ENCODE measurements around the gene TAF1C.

TAF1C gene

DNA sequence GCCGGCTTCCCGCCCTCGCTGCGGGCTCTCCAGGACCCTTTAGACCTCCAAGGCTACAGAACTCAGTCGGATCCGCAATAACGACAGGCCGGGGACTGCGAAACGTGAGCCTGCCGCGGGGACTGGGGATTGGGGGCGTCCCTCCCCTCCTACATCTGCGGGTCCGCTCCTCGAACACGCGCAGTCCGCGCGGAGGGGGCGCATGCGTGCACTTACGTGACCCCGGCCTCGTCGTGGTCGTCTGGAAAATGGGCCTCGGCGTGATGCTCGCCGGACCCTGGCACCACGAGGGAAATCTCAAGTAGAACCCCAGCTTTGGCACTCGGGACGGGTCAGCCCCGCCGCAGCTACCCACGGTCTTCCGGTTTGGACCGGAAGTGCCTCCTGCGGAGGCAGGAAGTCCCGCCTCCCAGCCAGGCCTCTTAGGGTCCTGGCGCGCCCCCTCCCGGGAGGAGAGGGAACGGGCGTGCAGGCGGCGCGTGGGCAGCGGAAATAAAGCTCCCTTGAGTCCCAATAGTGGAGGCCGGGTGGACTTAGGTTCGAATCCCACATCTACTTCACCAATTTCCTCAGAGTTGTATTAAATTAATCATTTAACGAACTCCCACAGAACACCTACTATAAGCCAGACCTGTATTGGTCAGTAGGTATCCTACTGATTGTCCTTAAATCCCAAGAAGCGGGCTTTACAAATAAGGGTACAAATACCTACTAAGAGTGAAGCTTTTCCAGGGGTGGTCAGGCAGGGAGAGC, at the start of gene TAF1C:
Gene TAF1C (minus strand): TSS at position 373 of the 753 bp plus-strand sequence. CDS start 2,069 bp downstream, outside the sequence.
- peak; percentile 88 for DNase-seq (ENCODE audit: low read depth, low spot score)
- no CpG with 5 or more reads among the region's 55 CpGs for WGBS (ENCODE audit: insufficient coverage, insufficient read length)
- H3K36me3 ChIP-seq (ENCODE audit: control insufficient read depth, insufficient read depth, low read length), result peaks cover 16% of the 10 kb centered on the region
- no peaks in the 10 kb centered on the region for H3K4me1 ChIP-seq (ENCODE audit: control insufficient read depth, insufficient read depth, low read length)
- no peak within 1 kb of the TSS for H3K27ac ChIP-seq (ENCODE audit: low read length)
- H3K27me3 ChIP-seq (ENCODE audit: control insufficient read depth, insufficient read depth, low read length), result no peaks in the 10 kb centered on the region
- H3K9me3 ChIP-seq (ENCODE audit: control insufficient read depth, insufficient read depth, low read length), result no peaks in the 10 kb centered on the region
- H3K4me3 ChIP-seq (ENCODE audit: low read length), result peak within 1 kb of the TSS; percentile 79

- no CpG with 5 or more reads among the region's 21 CpGs for WGBS (ENCODE audit: insufficient coverage, insufficient read length)
- DNase-seq (ENCODE audit: low read depth, low spot score), result no peak
- H3K27ac ChIP-seq (ENCODE audit: low read length), result no peak overlapping the region
- no peaks in the 10 kb centered on the region for H3K9me3 ChIP-seq (ENCODE audit: control insufficient read depth, insufficient read depth, low read length)
- H3K27me3 ChIP-seq (ENCODE audit: control insufficient read depth, insufficient read depth, low read length), result no peaks in the 10 kb centered on the region; the same call in 1 of the 2 replicates
- H3K4me1 ChIP-seq (ENCODE audit: control insufficient read depth, insufficient read depth, low read length), result no peaks in the 10 kb centered on the region
- H3K36me3 ChIP-seq (ENCODE audit: control insufficient read depth, insufficient read depth, low read length), result no peaks in the 10 kb centered on the region
- no peak overlapping the region for H3K4me3 ChIP-seq (ENCODE audit: low read length)
Measured at GRCh38 chr16:84234321-84235241, 47.7 kb upstream of the TAF1C start.

DNA sequence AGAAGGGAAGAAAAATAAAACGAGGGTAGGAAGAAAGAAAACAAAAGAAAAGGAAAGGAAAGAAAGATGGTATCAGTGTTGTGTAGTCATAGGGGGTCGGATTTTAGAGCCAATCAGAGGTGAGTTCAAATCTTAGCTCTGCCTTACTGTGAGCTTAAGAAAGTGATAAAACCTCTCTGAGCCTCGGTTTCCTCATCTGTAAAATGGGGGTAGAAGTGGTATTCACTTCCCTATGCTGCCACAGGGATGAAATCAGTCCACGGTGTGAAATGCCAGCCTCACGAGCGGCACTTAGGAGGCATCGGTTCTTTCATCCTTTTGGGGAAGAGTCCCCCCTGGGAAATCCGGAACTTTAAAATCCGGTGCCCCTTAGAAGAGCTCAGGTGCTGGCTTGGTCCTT, 46.9 kb upstream of the TAF1C start:
- no peaks in the 10 kb centered on the region for H3K36me3 ChIP-seq (ENCODE audit: control insufficient read depth, insufficient read depth, low read length)
- no peak for DNase-seq (ENCODE audit: low read depth, low spot score)
- WGBS (ENCODE audit: insufficient coverage, insufficient read length), result 94% methylated on average over 1 of the region's 9 CpGs
- no peak overlapping the region for H3K4me3 ChIP-seq (ENCODE audit: low read length)
- no peaks in the 10 kb centered on the region for H3K9me3 ChIP-seq (ENCODE audit: control insufficient read depth, insufficient read depth, low read length)
- no peak overlapping the region for H3K27ac ChIP-seq (ENCODE audit: low read length)
- no peaks in the 10 kb centered on the region for H3K4me1 ChIP-seq (ENCODE audit: control insufficient read depth, insufficient read depth, low read length)
- H3K27me3 ChIP-seq (ENCODE audit: control insufficient read depth, insufficient read depth, low read length), result no peaks in the 10 kb centered on the region; the same call in 1 of the 2 replicates

GRCh38 chr16:84232969-84233368, 46.1 kb upstream of the TAF1C start:
- Histone ChIP-seq H3K4me3 (ENCODE audit: low read length) (no peak overlapping the region), H3K27me3 (ENCODE audit: control insufficient read depth, insufficient read depth, low read length) (no peaks in the 10 kb centered on the region; the same call in 1 of the 2 replicates), H3K9me3 (ENCODE audit: control insufficient read depth, insufficient read depth, low read length) (no peaks in the 10 kb centered on the region), H3K27ac (ENCODE audit: low read length) (no peak overlapping the region), H3K4me1 (ENCODE audit: control insufficient read depth, insufficient read depth, low read length) (0 out of 2 replicates have a peak, but pooled peaks cover 4% of the 10 kb centered on the region), H3K36me3 (ENCODE audit: control insufficient read depth, insufficient read depth, low read length) (no peaks in the 10 kb centered on the region)
- DNase-seq (ENCODE audit: low read depth, low spot score), result no peak
- WGBS (ENCODE audit: insufficient coverage, insufficient read length), result no CpG with 5 or more reads among the region's 5 CpGs

DNA sequence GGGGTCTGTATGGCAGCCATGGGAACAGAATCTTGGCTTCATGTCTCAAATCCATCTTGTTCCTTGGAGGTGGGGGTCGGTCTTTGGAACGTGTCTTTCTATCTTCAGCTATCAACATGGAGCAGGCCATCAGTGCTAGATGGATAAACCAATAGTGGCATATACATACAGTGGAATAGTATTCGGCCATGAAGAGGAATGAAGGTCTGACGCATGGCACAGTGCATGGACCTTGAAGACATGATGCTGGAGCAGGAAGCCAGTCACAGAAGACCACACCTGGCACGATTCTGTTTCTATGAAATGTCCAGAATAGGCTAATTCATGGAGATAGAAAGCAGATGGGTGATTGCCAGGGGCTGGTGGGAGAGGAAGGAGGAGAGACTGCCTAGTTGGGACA, 45.2 kb upstream of the TAF1C start:
- no peaks in the 10 kb centered on the region for H3K36me3 ChIP-seq (ENCODE audit: control insufficient read depth, insufficient read depth, low read length)
- H3K4me1 ChIP-seq (ENCODE audit: control insufficient read depth, insufficient read depth, low read length), result 0 out of 2 replicates have a peak, but pooled peaks cover 5% of the 10 kb centered on the region
- H3K9me3 ChIP-seq (ENCODE audit: control insufficient read depth, insufficient read depth, low read length), result no peaks in the 10 kb centered on the region
- H3K27ac ChIP-seq (ENCODE audit: low read length), result no peak overlapping the region
- DNase-seq (ENCODE audit: low read depth, low spot score), result no peak
- H3K4me3 ChIP-seq (ENCODE audit: low read length), result no peak overlapping the region
- no peaks in the 10 kb centered on the region; the same call in 1 of the 2 replicates for H3K27me3 ChIP-seq (ENCODE audit: control insufficient read depth, insufficient read depth, low read length)
- WGBS (ENCODE audit: insufficient coverage, insufficient read length), result no CpG with 5 or more reads among the region's 5 CpGs

DNA sequence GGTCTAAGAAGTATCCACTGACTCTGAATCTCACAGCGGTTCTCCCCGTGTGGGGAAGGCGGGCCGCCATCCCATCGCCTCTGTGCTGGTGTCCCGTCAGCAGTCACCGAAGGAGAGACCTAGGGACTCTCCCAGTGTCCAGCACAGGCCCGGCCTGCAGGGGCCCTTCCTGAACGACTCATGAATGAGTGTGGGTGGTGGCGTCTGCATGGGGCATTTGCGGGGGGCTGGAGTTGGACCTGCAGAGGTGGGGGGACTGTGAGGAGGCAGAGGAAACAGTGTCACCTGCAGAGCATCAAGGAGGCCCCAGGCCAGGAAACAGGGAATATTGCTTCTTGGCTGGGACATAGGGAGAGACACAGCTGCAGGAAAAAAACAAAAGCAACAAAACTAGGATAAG, 42.6 kb upstream of the TAF1C start:
- no peak overlapping the region for H3K27ac ChIP-seq (ENCODE audit: low read length)
- no CpG with 5 or more reads among the region's 11 CpGs for WGBS (ENCODE audit: insufficient coverage, insufficient read length)
- no peaks in the 10 kb centered on the region for H3K27me3 ChIP-seq (ENCODE audit: control insufficient read depth, insufficient read depth, low read length)
- H3K4me1 ChIP-seq (ENCODE audit: control insufficient read depth, insufficient read depth, low read length), result peaks cover 5% of the 10 kb centered on the region; the same call in 1 of the 2 replicates
- no peak for DNase-seq (ENCODE audit: low read depth, low spot score)
- H3K36me3 ChIP-seq (ENCODE audit: control insufficient read depth, insufficient read depth, low read length), result no peaks in the 10 kb centered on the region
- no peaks in the 10 kb centered on the region for H3K9me3 ChIP-seq (ENCODE audit: control insufficient read depth, insufficient read depth, low read length)
- H3K4me3 ChIP-seq (ENCODE audit: low read length), result no peak overlapping the region

GRCh38 chr16:84228256-84228838, 41.5 kb upstream of the TAF1C start:
- Histone ChIP-seq H3K4me3 (ENCODE audit: low read length) (no peak overlapping the region), H3K27me3 (ENCODE audit: control insufficient read depth, insufficient read depth, low read length) (no peaks in the 10 kb centered on the region), H3K9me3 (ENCODE audit: control insufficient read depth, insufficient read depth, low read length) (no peaks in the 10 kb centered on the region), H3K27ac (ENCODE audit: low read length) (no peak overlapping the region), H3K4me1 (ENCODE audit: control insufficient read depth, insufficient read depth, low read length) (peaks cover 5% of the 10 kb centered on the region; the same call in 1 of the 2 replicates), H3K36me3 (ENCODE audit: control insufficient read depth, insufficient read depth, low read length) (no peaks in the 10 kb centered on the region)
- WGBS (ENCODE audit: insufficient coverage, insufficient read length), result no CpG with 5 or more reads among the region's 18 CpGs
- no peak for DNase-seq (ENCODE audit: low read depth, low spot score)

GRCh38 chr16:84227548-84227947, 40.7 kb upstream of the TAF1C start:
- no peak overlapping the region for H3K27ac ChIP-seq (ENCODE audit: low read length)
- no CpG with 5 or more reads among the region's 6 CpGs for WGBS (ENCODE audit: insufficient coverage, insufficient read length)

DNA sequence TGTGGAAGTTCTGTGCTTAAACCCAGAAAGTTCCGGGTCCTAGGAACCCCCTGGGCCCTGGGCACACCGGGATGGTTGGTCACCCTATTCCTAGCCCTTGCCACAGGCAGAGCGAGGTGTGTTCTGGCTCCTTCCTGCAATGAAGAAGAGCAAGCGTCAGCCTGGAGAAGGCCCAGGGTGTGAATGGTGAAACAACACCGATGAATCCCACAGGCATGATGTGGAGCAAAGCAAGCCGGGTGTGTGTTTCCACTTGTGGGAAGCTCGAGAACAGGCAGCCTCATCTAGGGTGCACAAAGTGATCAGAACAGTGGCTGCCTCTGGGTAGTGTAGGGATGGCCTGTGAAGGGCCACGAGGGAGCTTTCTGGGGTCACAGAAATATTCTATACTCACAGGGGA, 39.2 kb upstream of the TAF1C start:
- no peak for DNase-seq (ENCODE audit: low read depth, low spot score)
- Histone ChIP-seq H3K4me3 (ENCODE audit: low read length) (no peak overlapping the region), H3K9me3 (ENCODE audit: control insufficient read depth, insufficient read depth, low read length) (no peaks in the 10 kb centered on the region), H3K4me1 (ENCODE audit: control insufficient read depth, insufficient read depth, low read length) (peaks cover 5% of the 10 kb centered on the region; the same call in 1 of the 2 replicates), H3K36me3 (ENCODE audit: control insufficient read depth, insufficient read depth, low read length) (no peaks in the 10 kb centered on the region), H3K27me3 (ENCODE audit: control insufficient read depth, insufficient read depth, low read length) (no peaks in the 10 kb centered on the region), H3K27ac (ENCODE audit: low read length) (no peak overlapping the region)
- WGBS (ENCODE audit: insufficient coverage, insufficient read length), result no CpG with 5 or more reads among the region's 8 CpGs

More at GRCh38 chr16:84227548-84227947, 40.7 kb upstream of the TAF1C start:
- DNase-seq (ENCODE audit: low read depth, low spot score), result no peak
- H3K4me3 ChIP-seq (ENCODE audit: low read length), result no peak overlapping the region
- peaks cover 5% of the 10 kb centered on the region; the same call in 1 of the 2 replicates for H3K4me1 ChIP-seq (ENCODE audit: control insufficient read depth, insufficient read depth, low read length)
- H3K36me3 ChIP-seq (ENCODE audit: control insufficient read depth, insufficient read depth, low read length), result no peaks in the 10 kb centered on the region
- no peaks in the 10 kb centered on the region for H3K27me3 ChIP-seq (ENCODE audit: control insufficient read depth, insufficient read depth, low read length)
- H3K9me3 ChIP-seq (ENCODE audit: control insufficient read depth, insufficient read depth, low read length), result no peaks in the 10 kb centered on the region

DNA sequence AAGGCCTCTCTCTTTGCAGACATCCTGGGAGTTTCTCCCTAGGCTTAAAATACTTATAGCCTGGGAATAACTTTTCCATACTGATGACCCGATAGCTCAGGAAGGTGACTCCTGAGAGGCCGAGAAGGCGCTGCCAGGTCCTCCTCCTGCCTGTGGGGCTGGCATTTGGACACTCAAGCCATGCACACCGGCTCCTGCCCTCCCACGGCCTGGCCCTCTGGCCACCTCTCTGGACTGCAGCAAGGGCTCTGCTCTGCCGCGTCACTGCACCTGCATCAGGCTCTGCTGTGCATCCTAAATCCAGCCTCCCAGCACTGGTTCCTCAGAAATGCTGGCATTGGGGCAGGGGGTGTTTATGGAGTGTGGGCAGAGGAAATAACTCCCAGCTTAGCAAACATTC, 38.7 kb upstream of the TAF1C start:
- Histone ChIP-seq H3K9me3 (ENCODE audit: control insufficient read depth, insufficient read depth, low read length) (no peaks in the 10 kb centered on the region), H3K27ac (ENCODE audit: low read length) (no peak overlapping the region), H3K4me1 (ENCODE audit: control insufficient read depth, insufficient read depth, low read length) (peaks cover 5% of the 10 kb centered on the region; the same call in 1 of the 2 replicates), H3K36me3 (ENCODE audit: control insufficient read depth, insufficient read depth, low read length) (no peaks in the 10 kb centered on the region), H3K27me3 (ENCODE audit: control insufficient read depth, insufficient read depth, low read length) (no peaks in the 10 kb centered on the region), H3K4me3 (ENCODE audit: low read length) (no peak overlapping the region; the same call in 1 of the 2 replicates)
- no peak for DNase-seq (ENCODE audit: low read depth, low spot score)
- no CpG with 5 or more reads among the region's 7 CpGs for WGBS (ENCODE audit: insufficient coverage, insufficient read length)

All from iPS DF 6.9 (cell line).